Measurements from ENCODE around the gene EBF3. TPM values are rescaled to one million over a fixed set of nuclear protein-coding genes. Genes with fewer than 3 reads are reported as not detected.

Gene EBF3
- total RNA-seq, 3 donors from 2014 or later, result 0.23 to 2.8 (median 0.89) TPM

- no peak for DNase-seq
- TF ChIP-seq CTCF (IDR thresholded peaks at IDR 0.05), result no peak
Observed at GRCh38 chr10:129832573-129833467, 131.3 kb downstream of the EBF3 start.

GRCh38 chr10:129831150-129831549, 132.9 kb downstream of the EBF3 start:
- DNase-seq (no peak), ATAC-seq (no peak)
- Histone ChIP-seq H3K4me1 (ENCODE audit: low read depth) (no peaks in the 10 kb centered on the region), H3K4me3 (no peak overlapping the region), H3K9me3 (no peaks in the 10 kb centered on the region), H3K36me3 (ENCODE audit: low read depth) (no peaks in the 10 kb centered on the region)
- intact Hi-C loops (cut with DNase I, micrococcal nuclease), result no loop called here
- TF ChIP-seq CTCF (IDR thresholded peaks at IDR 0.05), result no peak

More at GRCh38 chr10:129832573-129833467, 131.3 kb downstream of the EBF3 start:
- H3K36me3 ChIP-seq (ENCODE audit: low read depth), result no peaks in the 10 kb centered on the region
- no peak for ATAC-seq
- no peaks in the 10 kb centered on the region for H3K4me1 ChIP-seq (ENCODE audit: low read depth)
- H3K9me3 ChIP-seq, result no peaks in the 10 kb centered on the region
- no peak overlapping the region for H3K4me3 ChIP-seq
- intact Hi-C loops (cut with DNase I, micrococcal nuclease), result no loop called here

GRCh38 chr10:129825826-129826225, 138.2 kb downstream of the EBF3 start:
- Histone ChIP-seq H3K4me3 (no peak overlapping the region), H3K9me3 (no peaks in the 10 kb centered on the region), H3K36me3 (ENCODE audit: low read depth) (no peaks in the 10 kb centered on the region), H3K4me1 (ENCODE audit: low read depth) (no peaks in the 10 kb centered on the region)
- intact Hi-C loops (cut with DNase I, micrococcal nuclease), result no loop called here
- DNase-seq, result no peak
- ATAC-seq, result no peak
- TF ChIP-seq CTCF (IDR thresholded peaks at IDR 0.05), result no peak

GRCh38 chr10:129825221-129825620, 138.9 kb downstream of the EBF3 start:
- no peak for ATAC-seq
- Histone ChIP-seq H3K36me3 (ENCODE audit: low read depth) (no peaks in the 10 kb centered on the region), H3K4me3 (no peak overlapping the region), H3K9me3 (no peaks in the 10 kb centered on the region), H3K4me1 (ENCODE audit: low read depth) (no peaks in the 10 kb centered on the region)
- no peak for TF ChIP-seq CTCF (IDR thresholded peaks at IDR 0.05)
- intact Hi-C loops (cut with DNase I, micrococcal nuclease), result no loop called here
- no peak for DNase-seq

GRCh38 chr10:129820451-129820850, 143.6 kb downstream of the EBF3 start:
- intact Hi-C loops (cut with DNase I, micrococcal nuclease), result no loop called here
- ATAC-seq (no peak), DNase-seq (no peak)
- Histone ChIP-seq H3K4me3 (no peak overlapping the region), H3K4me1 (ENCODE audit: low read depth) (no peaks in the 10 kb centered on the region), H3K36me3 (ENCODE audit: low read depth) (no peaks in the 10 kb centered on the region), H3K9me3 (no peaks in the 10 kb centered on the region)
- TF ChIP-seq CTCF (IDR thresholded peaks at IDR 0.05), result no peak

Data from mucosa of descending colon (tissue), 3 donors.